MCF 10A (cell line): ENCODE results near the gene CHADL. TPM values are rescaled to one million over a fixed set of nuclear protein-coding genes. Genes with fewer than 3 reads are reported as not detected.

ENCODE experiments used
- BruUV-seq: library from RNA; stranded (reverse); fragments of 400-500 nt; replicated peaks from 2 replicates; lab custom pipeline; 2021; lab: Mats Ljungman, UMichigan
- CTCF ChIA-PET: fragments of 300-600 bp; sonication (Branson Sonifier 250); formaldehyde crosslinking; extraction: SDS; loops from one replicate; lab custom pipeline; 2021; ENCODE audit warnings: antibody characterized with exemption, inconsistent platforms; lab: Yijun Ruan, JAX
- POLR2A ChIA-PET: fragments of 300-600, 350-650 bp; sonication (Branson Sonifier 250); formaldehyde crosslinking; extraction: SDS; loops from one replicate; lab custom pipeline; 2020; ENCODE audit warnings: antibody characterized with exemption, inconsistent platforms; lab: Yijun Ruan, JAX
- DNase-seq: peaks from one replicate; pipeline ENCODE4 v3.0.0-alpha.2; 2018; ENCODE audit not compliant: unreplicated experiment
- H3K27ac Mint-ChIP-seq: one replicate; pipeline ENCODE4 v1.8.0; 2022; ENCODE audit warnings: mild to moderate bottlenecking, low read depth, mixed read lengths; ENCODE audit not compliant: unreplicated experiment
- H3K27me3 Mint-ChIP-seq: one replicate; pipeline ENCODE4 v1.8.0; 2022; ENCODE audit warnings: mixed read lengths; ENCODE audit not compliant: insufficient read depth, unreplicated experiment
- H3K36me3 Mint-ChIP-seq: one replicate; pipeline ENCODE4 v1.8.0; 2022; ENCODE audit warnings: mild to moderate bottlenecking, moderate library complexity, mixed read lengths; ENCODE audit not compliant: insufficient read depth, unreplicated experiment
- H3K4me1 Mint-ChIP-seq: one replicate; pipeline ENCODE4 v1.8.0; 2022; ENCODE audit warnings: mixed read lengths; ENCODE audit not compliant: insufficient read depth, unreplicated experiment
- H3K4me3 Mint-ChIP-seq: one replicate; pipeline ENCODE4 v1.8.0; 2022; ENCODE audit warnings: mild to moderate bottlenecking, moderate library complexity, mixed read lengths; ENCODE audit not compliant: unreplicated experiment
- H3K9me3 Mint-ChIP-seq: one replicate; pipeline ENCODE4 v1.8.0; 2022; ENCODE audit warnings: mixed read lengths; ENCODE audit not compliant: unreplicated experiment
- intact Hi-C: fragments of 100-400 bp; cut with micrococcal nuclease; formaldehyde crosslinking; loops from 2 replicates; pipeline ENCODE4 v1.14.1; 2022
- total RNA-seq: library from RNA; stranded (reverse); gene quantifications from 2 replicates; pipeline ENCODE4 v1.2.3, GENCODE V29; 2022
- TF ChIP-seq, protein P1 (sequence below): fragments of 200-600 bp; IDR thresholded peaks from one replicate; pipeline ENCODE4 v1.8.0; 2022; ENCODE audit warnings: antibody characterized with exemption, mild to moderate bottlenecking; ENCODE audit not compliant: unreplicated experiment

The CHADL gene
- total RNA-seq, 1 experiment from 2014 or later: 0.51 TPM

DNA sequence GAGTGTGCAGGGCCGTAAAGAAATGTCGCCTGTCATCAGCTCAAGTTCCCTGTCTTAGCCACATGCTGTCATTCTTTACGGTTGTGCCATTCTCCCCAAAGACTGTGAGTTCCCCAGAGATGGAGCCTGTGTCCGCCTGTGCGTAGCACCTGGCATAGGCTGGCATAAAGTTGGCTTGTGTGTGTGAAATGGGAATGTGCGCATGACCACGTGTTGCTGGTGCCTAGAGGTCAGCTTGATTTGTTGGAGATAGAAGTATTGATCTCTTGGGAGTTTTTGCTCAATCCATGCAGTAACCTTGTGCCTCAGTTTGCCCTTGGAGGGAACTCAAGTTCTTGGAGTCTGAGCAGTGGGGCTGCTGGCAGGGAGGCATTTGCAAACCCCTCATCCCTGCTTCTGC lies 9.4 kb downstream of the CHADL start:
- Mint-ChIP-seq H3K27ac (no peak overlapping the region), H3K9me3 (no peaks in the 10 kb centered on the region), H3K36me3 (peaks cover 23% of the 10 kb centered on the region), H3K27me3 (no peaks in the 10 kb centered on the region), H3K4me1 (no peaks in the 10 kb centered on the region), H3K4me3 (no peak overlapping the region)
- BruUV-seq: no TSS peak
- CTCF ChIA-PET: no interaction called here
- DNase-seq: no peak
- intact Hi-C loops: no loop called here
- TF ChIP-seq, protein P1, sequence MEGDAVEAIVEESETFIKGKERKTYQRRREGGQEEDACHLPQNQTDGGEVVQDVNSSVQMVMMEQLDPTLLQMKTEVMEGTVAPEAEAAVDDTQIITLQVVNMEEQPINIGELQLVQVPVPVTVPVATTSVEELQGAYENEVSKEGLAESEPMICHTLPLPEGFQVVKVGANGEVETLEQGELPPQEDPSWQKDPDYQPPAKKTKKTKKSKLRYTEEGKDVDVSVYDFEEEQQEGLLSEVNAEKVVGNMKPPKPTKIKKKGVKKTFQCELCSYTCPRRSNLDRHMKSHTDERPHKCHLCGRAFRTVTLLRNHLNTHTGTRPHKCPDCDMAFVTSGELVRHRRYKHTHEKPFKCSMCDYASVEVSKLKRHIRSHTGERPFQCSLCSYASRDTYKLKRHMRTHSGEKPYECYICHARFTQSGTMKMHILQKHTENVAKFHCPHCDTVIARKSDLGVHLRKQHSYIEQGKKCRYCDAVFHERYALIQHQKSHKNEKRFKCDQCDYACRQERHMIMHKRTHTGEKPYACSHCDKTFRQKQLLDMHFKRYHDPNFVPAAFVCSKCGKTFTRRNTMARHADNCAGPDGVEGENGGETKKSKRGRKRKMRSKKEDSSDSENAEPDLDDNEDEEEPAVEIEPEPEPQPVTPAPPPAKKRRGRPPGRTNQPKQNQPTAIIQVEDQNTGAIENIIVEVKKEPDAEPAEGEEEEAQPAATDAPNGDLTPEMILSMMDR: no peak
- POLR2A ChIA-PET: interaction anchor here (0.6 to 1.4 kb wide), 4 partner anchors 8 to 156 kb away, joined by 3 read pairs; partner anchors contain the start of gene CHADL

DNA sequence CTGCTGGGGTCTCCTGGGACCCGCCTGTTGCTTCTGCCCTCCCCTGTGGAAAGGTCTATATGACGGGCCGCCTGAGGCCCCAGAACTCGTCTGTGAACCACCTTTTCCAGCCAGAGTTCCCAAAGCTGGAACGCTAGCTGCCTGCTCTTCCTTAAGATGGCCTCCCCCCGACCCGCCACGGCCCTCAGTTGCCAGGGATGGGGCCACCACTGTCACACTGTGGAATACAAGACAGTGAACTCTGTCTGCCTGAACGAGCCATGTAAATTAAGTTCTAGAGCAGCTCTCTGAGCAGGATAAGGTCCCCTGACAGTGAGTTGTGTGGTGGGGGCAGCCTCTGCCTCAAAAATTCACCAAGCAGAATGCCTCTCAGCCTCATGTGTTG lies 10.3 kb downstream of the CHADL start:
- H3K4me3 Mint-ChIP-seq: no peak overlapping the region
- H3K36me3 Mint-ChIP-seq: peaks cover 32% of the 10 kb centered on the region
- TF ChIP-seq, protein P1: no peak
- BruUV-seq: no TSS peak
- H3K9me3 Mint-ChIP-seq: no peaks in the 10 kb centered on the region
- H3K27ac Mint-ChIP-seq: no peak overlapping the region
- ChIA-PET POLR2A (interaction anchor here (0.5 to 1.4 kb wide), 2 partner anchors 9 to 525 kb away, joined by 3 read pairs; no protein-coding TSS in a partner anchor), CTCF (interaction anchor here (0.6 kb wide), 1 partner anchor 33 kb away, joined by 4 read pairs; no protein-coding TSS in a partner anchor)
- intact Hi-C loops: no loop called here
- no peak for DNase-seq
- no peaks in the 10 kb centered on the region for H3K27me3 Mint-ChIP-seq
- H3K4me1 Mint-ChIP-seq: no peaks in the 10 kb centered on the region

DNA sequence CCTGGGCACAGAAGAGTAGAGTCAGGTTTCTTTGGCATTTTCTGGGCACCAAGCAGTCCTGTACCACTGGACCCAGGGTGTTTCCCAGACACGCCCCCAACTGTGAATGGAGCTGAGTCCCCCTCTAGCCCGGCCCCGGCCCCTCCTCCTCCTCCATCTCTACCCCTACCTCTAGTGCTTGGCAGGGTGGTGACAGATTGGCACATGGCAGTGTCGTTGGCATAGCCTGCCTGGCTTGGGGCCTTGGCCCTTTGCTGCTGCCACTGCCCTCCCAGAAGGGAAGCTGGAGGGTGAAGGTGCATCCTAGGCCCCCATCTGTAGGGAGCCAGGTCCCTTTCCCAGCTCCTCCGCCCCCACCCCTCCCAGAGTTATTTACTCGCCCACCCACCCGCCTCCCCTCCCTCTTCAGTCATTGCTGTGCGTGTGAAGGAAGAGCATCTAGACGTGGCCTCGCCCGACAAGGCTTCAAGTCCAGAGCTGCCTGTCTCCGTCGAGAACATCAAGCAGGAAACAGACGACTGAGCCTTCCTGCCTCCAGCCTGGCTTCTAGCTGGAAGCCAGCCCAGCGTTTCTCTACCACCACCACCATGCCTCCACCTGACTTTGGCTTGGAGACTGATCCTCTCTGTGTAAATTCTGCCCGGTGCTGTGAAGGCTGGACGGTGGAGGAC lies 10.9 kb downstream of the CHADL start:
- CTCF ChIA-PET: interaction anchor here (0.6 kb wide), 1 partner anchor 34 kb away, joined by 4 read pairs; no protein-coding TSS in a partner anchor
- no peaks in the 10 kb centered on the region for H3K9me3 Mint-ChIP-seq
- H3K4me3 Mint-ChIP-seq: no peak overlapping the region
- BruUV-seq: no TSS peak
- no peaks in the 10 kb centered on the region for H3K27me3 Mint-ChIP-seq
- intact Hi-C loops: no loop called here
- H3K4me1 Mint-ChIP-seq: no peaks in the 10 kb centered on the region
- DNase-seq: no peak
- peaks cover 32% of the 10 kb centered on the region for H3K36me3 Mint-ChIP-seq
- TF ChIP-seq, protein P1: no peak
- no peak overlapping the region for H3K27ac Mint-ChIP-seq
- POLR2A ChIA-PET: interaction anchor here (0.5 kb wide), 1 partner anchor 525 kb away, joined by 3 read pairs; no protein-coding TSS in a partner anchor

DNA sequence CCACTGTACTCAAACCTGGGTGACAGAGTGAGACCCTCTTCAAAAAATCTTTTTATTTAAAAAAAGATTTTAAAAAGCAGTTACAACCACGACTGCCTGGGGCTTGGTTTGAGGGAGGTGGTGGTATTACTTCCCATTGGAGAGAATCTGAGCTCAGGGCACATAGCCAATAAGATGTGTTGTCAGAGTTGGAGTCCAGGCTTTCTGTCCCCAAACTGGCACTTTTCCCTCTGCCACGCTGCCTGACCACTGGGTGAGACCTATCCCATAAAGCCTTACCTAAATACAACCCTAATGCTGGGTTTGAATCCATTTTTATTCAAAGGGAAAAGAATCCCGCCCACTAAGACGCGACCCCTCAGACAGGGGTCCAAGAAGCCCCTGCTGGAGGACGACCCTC lies 11.5 kb downstream of the CHADL start:
- peaks cover 38% of the 10 kb centered on the region for H3K36me3 Mint-ChIP-seq
- no peaks in the 10 kb centered on the region for H3K4me1 Mint-ChIP-seq
- no TSS peak for BruUV-seq

More for the DNA sequence above, 11.5 kb downstream of the CHADL start:
- DNase-seq: no peak
- TF ChIP-seq, protein P1: no peak
- ChIA-PET CTCF (no interaction called here), POLR2A (interaction anchor here (0.6 to 0.9 kb wide), 2 partner anchors 117 to 207 kb away, joined by 3 read pairs; no protein-coding TSS in a partner anchor)
- Mint-ChIP-seq H3K27me3 (no peaks in the 10 kb centered on the region), H3K4me3 (no peak overlapping the region), H3K27ac (no peak overlapping the region), H3K9me3 (no peaks in the 10 kb centered on the region)
- intact Hi-C loops: no loop called here
